Activated naive CD4-positive, alpha-beta T cell treated with anti-CD3 and anti-CD28 coated beads, Interleukin-2, amount 10 ng/mL, durations not matched to agents 7 days and 5 days (primary cell): ENCODE measurements around the gene GRAMD2A.
A peak's percentile ranks its signal among the peaks of the same experiment; 100 is the strongest.

Experiments used
- CTCF ChIA-PET: fragments of 350-600 bp; sonication (Branson Sonifier 250); formaldehyde crosslinking; loops from one replicate; lab custom pipeline; 2021; ENCODE audit warnings: antibody characterized with exemption; lab: Charles Lee
- DNase-seq: peaks from one replicate; pipeline ENCODE4 v3.0.0-alpha.2; 2020
- H3K27ac Mint-ChIP-seq: one replicate; pipeline ENCODE4 v1.8.0; 2021; ENCODE audit warnings: mild to moderate bottlenecking, moderate library complexity, mixed read lengths
- H3K27me3 Mint-ChIP-seq: one replicate; pipeline ENCODE4 v1.8.0; 2021; ENCODE audit warnings: mild to moderate bottlenecking, mixed read lengths
- H3K36me3 Mint-ChIP-seq: one replicate; pipeline ENCODE4 v1.8.0; 2021; ENCODE audit warnings: mixed read lengths
- H3K4me1 Mint-ChIP-seq: one replicate; pipeline ENCODE4 v1.8.0; 2021; ENCODE audit warnings: mixed read lengths
- H3K4me3 Mint-ChIP-seq: one replicate; pipeline ENCODE4 v1.8.0; 2021; ENCODE audit warnings: mild to moderate bottlenecking, moderate library complexity, mixed read lengths
- H3K9me3 Mint-ChIP-seq: one replicate; pipeline ENCODE4 v1.8.0; 2021; ENCODE audit warnings: mixed read lengths

GRAMD2A gene

DNA sequence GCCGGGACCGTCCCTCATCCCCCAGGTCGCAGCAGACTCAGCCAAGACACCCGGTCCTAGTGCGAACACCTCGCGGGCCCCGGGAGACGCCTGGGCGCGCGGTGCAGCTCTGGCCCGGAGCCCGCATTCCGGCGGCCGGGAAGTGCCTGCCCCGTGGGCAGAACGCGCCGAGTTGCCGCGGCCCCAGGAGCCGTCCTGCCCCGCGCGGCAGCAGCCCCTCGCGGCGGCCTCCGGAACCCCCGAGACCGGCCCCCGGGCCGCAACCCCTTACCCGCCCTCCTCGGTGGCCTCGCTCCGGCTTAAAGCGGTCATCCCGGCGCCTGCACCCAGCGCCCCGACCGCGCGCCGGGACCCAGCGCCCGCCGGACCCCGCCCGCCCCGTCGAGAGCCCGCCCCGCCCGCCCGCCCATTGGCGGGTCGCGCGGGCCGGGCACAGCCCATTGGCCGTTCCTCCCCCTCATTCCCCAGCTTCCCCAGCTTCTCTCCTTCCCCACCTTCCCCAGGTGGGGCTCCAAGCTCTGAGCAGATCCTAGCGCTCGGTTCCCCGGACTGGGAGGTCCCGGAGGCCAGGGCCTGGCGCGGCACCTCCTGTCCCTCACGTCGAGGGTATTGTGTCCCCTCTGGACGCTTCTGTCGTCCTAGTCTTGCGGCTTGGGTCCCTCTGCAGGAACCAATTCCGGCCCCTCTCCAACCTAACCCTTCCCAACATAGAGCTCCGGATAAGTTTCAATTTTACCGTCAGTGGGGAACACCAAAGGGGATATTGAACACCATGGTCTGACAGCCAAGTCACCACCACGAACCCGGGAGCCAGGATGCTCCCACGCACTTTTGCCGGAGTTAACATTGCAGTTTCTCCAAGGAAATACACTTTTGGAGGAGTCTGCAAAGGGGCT lies at the start of gene GRAMD2A:
Gene GRAMD2A, minus strand, starts transcription at position 328 of the 896 bp plus-strand sequence.
- Mint-ChIP-seq H3K4me3 (peak within 1 kb of the TSS; percentile 49), H3K27ac (peak within 1 kb of the TSS; percentile 70), H3K9me3 (no peaks in the 10 kb centered on the region), H3K27me3 (peaks cover 55% of the 10 kb centered on the region), H3K36me3 (peaks cover 43% of the 10 kb centered on the region), H3K4me1 (peaks cover 20% of the 10 kb centered on the region)
- DNase-seq = peak; percentile 33
- CTCF ChIA-PET = interaction anchor here (0.9 to 1.8 kb wide), 3 partner anchors 45 to 89 kb away, joined by 3 to 5 read pairs (median 3); no protein-coding TSS in a partner anchor

DNA sequence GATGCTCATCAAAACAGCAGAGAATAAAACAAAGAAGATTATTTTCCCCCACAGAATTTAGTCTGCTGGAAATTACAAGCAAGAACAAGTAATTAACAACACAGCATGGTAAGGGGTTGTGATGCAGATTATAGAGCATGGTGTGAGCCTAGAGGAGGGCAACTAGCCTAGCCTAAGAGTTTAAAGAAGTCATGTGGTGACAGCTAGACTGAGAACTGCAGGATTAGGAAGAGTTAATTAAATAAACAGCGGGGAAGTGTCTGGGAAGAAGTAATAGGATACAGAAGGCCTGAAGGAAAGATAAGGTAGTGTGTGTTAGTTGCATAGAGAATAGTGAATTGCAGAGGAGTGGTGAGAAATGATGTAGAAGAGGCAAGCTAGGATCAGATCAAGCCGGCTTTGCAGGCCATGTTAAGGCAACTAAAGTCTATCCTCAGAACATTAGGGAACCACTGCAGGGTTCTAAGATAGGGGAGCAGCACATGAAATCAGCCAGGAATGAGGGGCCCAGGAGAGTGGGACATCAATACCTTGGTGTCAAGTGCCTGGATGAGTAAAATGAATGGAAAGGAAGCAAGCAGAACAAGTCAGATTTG lies 45.3 kb upstream of the GRAMD2A start:
- no peak for DNase-seq
- CTCF ChIA-PET = interaction anchor here (1.3 to 1.5 kb wide), 2 partner anchors 16 to 44 kb away, joined by 3 to 6 read pairs; no protein-coding TSS in a partner anchor
- H3K27me3 Mint-ChIP-seq = no peaks in the 10 kb centered on the region
- no peaks in the 10 kb centered on the region for H3K9me3 Mint-ChIP-seq
- H3K36me3 Mint-ChIP-seq = peaks cover 38% of the 10 kb centered on the region
- H3K4me3 Mint-ChIP-seq = no peak overlapping the region
- peaks cover 2% of the 10 kb centered on the region for H3K4me1 Mint-ChIP-seq
- peak overlapping the region; percentile 11 for H3K27ac Mint-ChIP-seq

DNA sequence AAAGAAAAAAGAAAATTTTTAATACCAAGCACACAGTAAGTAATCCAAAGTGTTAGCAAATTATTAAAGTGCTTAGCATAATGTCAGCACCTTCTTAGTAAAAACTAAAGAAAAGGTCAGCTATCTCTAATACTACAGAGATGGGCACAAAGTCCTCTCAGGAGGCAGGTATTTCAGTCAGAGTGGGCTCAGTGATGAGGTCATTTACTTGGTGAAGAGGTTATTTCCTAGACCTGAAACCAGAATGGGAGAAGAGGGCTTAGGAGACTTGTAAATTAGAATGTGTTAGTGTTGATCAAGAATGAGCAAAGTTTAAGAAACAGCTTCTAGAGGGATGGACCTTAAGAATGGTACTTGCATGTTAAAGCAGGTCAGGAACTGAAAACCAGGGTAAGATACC lies 42.1 kb upstream of the GRAMD2A start:
- H3K27ac Mint-ChIP-seq = peak overlapping the region; percentile 21
- CTCF ChIA-PET = interaction anchor here (0.8 to 1.4 kb wide), 3 partner anchors 8 to 46 kb away, joined by 3 read pairs; partner anchors contain the start of gene PKM
- peaks cover 27% of the 10 kb centered on the region for H3K36me3 Mint-ChIP-seq
- no peaks in the 10 kb centered on the region for H3K9me3 Mint-ChIP-seq
- no peaks in the 10 kb centered on the region for H3K27me3 Mint-ChIP-seq
- H3K4me3 Mint-ChIP-seq = no peak overlapping the region
- peaks cover 23% of the 10 kb centered on the region for H3K4me1 Mint-ChIP-seq
- no peak for DNase-seq

DNA sequence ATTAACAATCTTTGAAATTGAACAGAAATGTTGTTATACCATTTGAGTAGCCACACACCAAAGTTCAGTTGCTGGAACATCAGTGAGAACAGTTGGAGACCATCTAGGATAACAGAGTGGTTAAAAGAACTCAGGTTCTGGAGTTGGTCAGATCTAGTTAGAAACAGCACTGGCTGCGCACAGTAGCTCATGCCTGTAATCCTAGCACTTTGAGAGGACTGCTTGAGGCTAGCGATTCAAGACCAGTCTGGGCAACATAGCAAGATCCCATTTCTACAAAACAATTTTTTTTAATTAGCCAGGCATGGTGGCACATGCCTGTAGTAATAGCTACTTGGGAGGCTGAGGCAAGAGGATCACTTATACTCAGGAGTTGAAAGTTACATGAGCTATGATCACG lies 41.0 kb upstream of the GRAMD2A start:
- Mint-ChIP-seq H3K27ac (no peak overlapping the region), H3K27me3 (no peaks in the 10 kb centered on the region), H3K4me1 (peaks cover 27% of the 10 kb centered on the region), H3K4me3 (no peak overlapping the region), H3K36me3 (peaks cover 22% of the 10 kb centered on the region), H3K9me3 (no peaks in the 10 kb centered on the region)
- no peak for DNase-seq
- CTCF ChIA-PET = interaction anchor here (0.8 to 1.4 kb wide), 3 partner anchors 11 to 47 kb away, joined by 3 to 4 read pairs (median 3); no protein-coding TSS in a partner anchor

DNA sequence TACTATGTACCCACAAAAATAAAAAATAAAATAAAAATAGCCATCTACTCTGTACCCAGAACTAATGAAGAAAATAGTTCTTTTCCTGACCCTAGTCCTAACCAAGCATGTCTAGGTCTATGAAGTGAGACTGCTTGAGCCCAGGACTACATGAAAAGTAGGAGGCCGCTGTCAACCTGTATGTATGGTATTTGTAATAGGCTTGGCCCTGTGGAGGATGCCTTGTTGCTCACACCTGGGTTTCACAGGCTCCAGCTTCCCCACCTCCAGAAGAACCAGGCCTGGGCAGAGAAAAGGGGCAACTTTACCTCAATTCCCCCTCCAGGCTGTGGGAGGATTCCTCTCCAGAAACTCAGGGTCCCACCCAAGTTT lies 40.3 kb upstream of the GRAMD2A start:
- Mint-ChIP-seq H3K27ac (no peak overlapping the region), H3K4me3 (no peak overlapping the region), H3K4me1 (peaks cover 30% of the 10 kb centered on the region)

DNA sequence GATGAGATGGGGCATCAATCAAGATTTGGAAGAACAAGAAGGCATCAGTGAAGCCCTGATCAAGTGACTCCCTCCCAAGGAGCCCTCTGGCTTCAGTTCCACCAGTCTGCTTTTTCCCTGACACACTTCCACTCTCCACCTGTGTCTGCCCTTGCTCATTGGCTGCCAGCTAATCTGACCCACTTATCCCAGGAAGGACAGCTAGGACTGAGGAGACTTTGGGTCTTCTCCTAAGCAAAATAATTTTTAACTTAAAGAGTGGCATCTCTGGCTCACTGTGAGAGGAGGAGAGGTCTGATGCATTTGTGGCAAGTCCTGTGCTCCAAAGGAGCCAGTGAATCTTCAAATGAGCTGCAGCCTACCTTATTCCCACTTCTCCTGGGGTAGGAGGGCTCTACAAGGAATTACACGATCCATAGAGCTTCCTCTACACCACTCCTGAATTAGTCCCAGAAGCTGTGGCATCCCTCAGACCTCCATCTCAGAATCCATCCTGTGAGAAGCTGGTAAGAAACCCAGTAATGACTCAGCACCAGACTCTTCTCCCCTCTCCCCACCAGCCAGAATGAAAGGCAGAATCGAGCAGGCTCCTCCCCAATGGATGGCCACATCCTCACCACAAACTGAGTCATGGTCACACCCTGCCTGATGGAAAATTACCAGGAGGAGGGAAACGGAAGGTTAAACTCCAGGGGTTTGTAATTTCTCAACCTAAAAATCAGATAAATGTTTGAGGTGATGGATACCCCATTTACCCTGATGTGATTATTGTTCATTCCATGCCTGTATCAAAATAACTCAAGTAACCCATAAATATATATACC lies 39.7 kb upstream of the GRAMD2A start:
- Mint-ChIP-seq H3K4me1 (peaks cover 36% of the 10 kb centered on the region), H3K36me3 (peaks cover 14% of the 10 kb centered on the region), H3K27me3 (no peaks in the 10 kb centered on the region), H3K9me3 (no peaks in the 10 kb centered on the region), H3K4me3 (peak overlapping the region; percentile 47), H3K27ac (peak overlapping the region; percentile 78)
- CTCF ChIA-PET = interaction anchor here (1.3 to 2.3 kb wide), 2 partner anchors 10 to 48 kb away, joined by 4 to 13 read pairs; no protein-coding TSS in a partner anchor
- DNase-seq = peak; percentile 74

More for the DNA sequence above, 40.3 kb upstream of the GRAMD2A start:
- Mint-ChIP-seq H3K27me3 (no peaks in the 10 kb centered on the region), H3K36me3 (peaks cover 20% of the 10 kb centered on the region), H3K9me3 (no peaks in the 10 kb centered on the region)
- CTCF ChIA-PET = interaction anchor here (1.3 kb wide), 1 partner anchor 11 kb away, joined by 4 read pairs; no protein-coding TSS in a partner anchor
- DNase-seq = no peak

DNA sequence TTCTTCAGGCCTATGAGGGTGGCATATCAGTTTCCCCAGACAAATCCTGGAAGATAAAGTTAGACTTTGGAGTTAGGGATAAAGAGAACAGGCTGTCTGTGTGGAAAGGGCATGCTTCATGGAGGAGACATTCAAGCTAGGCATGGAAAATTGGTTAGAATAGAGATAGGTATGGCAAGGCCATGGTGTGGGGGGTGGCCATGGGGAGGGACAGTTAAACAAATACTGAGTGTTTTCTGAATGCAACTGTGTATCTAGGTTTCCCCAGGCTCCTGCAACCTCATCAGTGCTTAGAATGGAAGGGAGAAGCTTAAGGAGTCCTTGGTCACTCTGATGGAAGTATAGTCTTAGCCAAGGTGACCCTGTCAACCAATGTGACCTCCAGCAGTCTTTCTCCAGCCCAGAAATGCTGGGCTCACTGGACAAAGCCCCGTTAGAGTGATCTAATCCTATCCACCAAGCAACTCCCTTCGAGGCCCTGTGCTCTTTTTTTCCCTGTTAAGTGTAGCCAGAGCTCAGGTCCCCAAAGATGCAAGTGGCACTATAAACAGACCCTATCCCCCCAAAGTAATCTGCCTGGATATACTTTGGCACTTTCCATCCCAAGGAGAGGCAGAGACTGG lies 38.9 kb upstream of the GRAMD2A start:
- Mint-ChIP-seq H3K9me3 (no peaks in the 10 kb centered on the region), H3K36me3 (peaks cover 10% of the 10 kb centered on the region), H3K27ac (peak overlapping the region; percentile 78), H3K4me3 (no peak overlapping the region), H3K4me1 (peaks cover 43% of the 10 kb centered on the region), H3K27me3 (no peaks in the 10 kb centered on the region)
- DNase-seq = no peak
- CTCF ChIA-PET = interaction anchor here (1.3 to 2.3 kb wide), 2 partner anchors 9 to 49 kb away, joined by 4 to 13 read pairs; no protein-coding TSS in a partner anchor

DNA sequence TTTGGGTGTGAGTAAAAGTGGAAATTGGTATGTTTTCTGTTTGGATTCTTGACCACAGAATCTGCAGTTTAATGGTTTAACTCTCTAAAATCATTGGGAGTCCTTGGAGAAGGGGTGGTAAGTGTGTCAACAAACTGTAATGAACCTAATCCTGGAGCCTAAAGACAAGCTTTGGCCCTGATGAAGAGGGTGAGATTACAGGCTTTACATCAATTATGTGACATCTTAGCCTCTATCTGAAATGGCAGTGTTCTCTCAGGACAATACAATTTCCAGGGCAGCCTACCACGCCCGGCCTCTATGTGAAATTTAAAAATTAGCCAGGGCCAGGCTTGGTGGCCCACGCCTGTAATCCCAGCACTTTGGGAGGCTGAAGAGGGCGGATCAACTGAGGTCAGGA lies 37.7 kb upstream of the GRAMD2A start:
- Mint-ChIP-seq H3K27me3 (no peaks in the 10 kb centered on the region), H3K36me3 (peaks cover 8% of the 10 kb centered on the region), H3K4me3 (no peak overlapping the region), H3K9me3 (no peaks in the 10 kb centered on the region), H3K4me1 (peaks cover 44% of the 10 kb centered on the region), H3K27ac (no peak overlapping the region)
- CTCF ChIA-PET = interaction anchor here (2.3 kb wide), 1 partner anchor 8 kb away, joined by 13 read pairs; no protein-coding TSS in a partner anchor
- no peak for DNase-seq

DNA sequence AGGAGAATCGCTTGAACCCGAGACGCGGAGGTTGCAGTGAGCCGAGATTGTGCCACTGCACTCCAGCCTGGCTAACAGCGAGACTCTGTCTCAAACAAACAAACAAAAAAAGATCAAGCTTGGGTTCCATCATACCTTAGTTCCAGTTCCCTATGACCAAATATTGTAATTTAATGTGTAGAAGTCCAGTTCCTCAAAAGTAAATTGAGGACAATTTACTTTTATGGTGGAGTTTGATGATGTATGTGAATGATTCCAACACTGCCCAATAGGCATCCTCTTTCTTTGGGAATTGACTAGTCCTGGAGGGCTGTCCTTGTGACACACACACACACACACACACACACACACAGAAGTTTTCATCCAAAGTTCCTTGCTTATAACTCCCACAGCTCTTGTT lies 36.2 kb upstream of the GRAMD2A start:
- no peak for DNase-seq
- peaks cover 11% of the 10 kb centered on the region for H3K36me3 Mint-ChIP-seq
- no peaks in the 10 kb centered on the region for H3K27me3 Mint-ChIP-seq
- peaks cover 47% of the 10 kb centered on the region for H3K4me1 Mint-ChIP-seq
- CTCF ChIA-PET = no interaction called here
- no peaks in the 10 kb centered on the region for H3K9me3 Mint-ChIP-seq
- no peak overlapping the region for H3K4me3 Mint-ChIP-seq
- H3K27ac Mint-ChIP-seq = no peak overlapping the region

DNA sequence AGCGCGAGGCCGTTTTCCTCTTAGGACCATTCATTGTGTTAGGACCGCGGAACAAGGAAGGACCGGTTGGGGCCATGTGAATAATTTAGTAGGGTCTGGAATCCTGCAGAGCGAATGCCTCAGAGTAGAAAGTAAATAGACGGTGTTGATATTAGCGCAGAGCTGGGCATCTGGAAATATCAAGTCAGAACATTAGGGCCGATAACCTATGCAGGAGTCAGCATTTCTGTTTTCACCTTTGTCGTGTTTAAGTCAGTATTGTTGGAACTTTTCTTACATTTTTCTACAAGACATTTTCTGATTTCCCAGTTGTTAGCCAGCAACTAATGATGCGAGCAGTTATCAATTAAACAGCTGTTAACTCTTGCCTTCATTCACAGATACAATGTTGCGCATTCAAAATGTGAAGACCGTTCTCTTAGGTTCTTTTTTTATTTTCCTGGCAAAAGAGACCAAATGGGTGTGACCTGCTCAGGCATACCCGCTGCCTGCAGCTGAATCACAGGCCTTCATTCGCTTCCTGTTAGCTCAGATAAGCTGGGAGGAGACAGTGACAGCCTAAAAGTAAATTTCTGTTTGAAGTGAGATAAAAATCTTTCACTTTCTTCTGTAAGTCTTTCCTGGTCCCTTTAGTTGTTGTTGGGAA lies 34.4 kb upstream of the GRAMD2A start:
- Mint-ChIP-seq H3K36me3 (peaks cover 26% of the 10 kb centered on the region), H3K4me1 (peaks cover 52% of the 10 kb centered on the region), H3K27me3 (no peaks in the 10 kb centered on the region), H3K9me3 (no peaks in the 10 kb centered on the region), H3K4me3 (peak overlapping the region; percentile 96), H3K27ac (peak overlapping the region; percentile 96)
- CTCF ChIA-PET = interaction anchor here (0.9 to 1.4 kb wide), 3 partner anchors 8 to 55 kb away, joined by 3 to 4 read pairs (median 3); no protein-coding TSS in a partner anchor
- DNase-seq = peak; percentile 68

DNA sequence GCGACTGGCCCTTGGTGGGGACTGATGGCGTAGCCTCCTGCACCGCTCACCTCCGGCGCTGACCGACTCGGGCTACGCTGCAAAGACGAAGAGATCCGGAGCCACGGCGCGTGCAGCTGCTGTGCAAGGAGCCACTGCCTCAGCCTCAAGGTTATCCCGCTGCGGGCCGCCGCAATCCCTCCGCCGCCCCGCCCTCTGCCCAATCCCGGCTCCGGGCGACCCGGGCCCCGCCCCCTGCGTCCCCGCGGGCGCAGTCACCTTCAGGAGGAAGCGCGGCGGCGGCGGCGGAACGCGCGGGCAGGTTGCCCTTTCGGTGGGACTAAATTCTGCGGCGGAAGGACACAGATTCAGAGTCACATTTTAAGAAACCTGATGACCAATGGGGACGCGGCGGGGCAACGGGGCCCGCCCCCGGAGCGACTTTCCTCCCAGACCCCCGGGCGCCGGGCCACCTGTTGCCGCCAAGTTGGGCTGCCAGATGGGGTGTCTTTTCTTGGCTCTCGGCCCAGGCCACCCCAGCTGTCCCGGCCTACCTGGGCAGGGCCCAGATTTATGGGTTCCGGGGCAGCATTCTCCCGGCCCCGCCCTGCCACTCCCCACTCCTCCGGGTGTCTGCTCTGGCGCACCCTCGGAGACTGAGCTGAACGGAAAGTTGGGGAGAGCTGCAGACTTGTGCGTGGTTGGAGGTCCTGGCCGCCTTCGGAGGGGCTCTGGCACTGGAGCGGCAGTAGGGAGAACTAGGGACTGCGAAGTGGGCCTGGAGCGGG lies 33.7 kb upstream of the GRAMD2A start, which contains the start of gene PKM:
Gene PKM, minus strand, starts transcription at position 125 of the 767 bp plus-strand sequence. CDS start 12,093 bp downstream, outside the sequence.
- CTCF ChIA-PET = interaction anchor here (0.9 kb wide), 1 partner anchor 9 kb away, joined by 3 read pairs; no protein-coding TSS in a partner anchor
- Mint-ChIP-seq H3K4me1 (peaks cover 50% of the 10 kb centered on the region), H3K9me3 (no peaks in the 10 kb centered on the region), H3K4me3 (peak within 1 kb of the TSS; percentile 96), H3K27ac (peak within 1 kb of the TSS; percentile 96), H3K27me3 (no peaks in the 10 kb centered on the region), H3K36me3 (peaks cover 31% of the 10 kb centered on the region)
- DNase-seq = peak; percentile 96
